ENCODE results near the gene EVX2. TPM values are rescaled to one million over a fixed set of nuclear protein-coding genes. Genes with fewer than 3 reads are reported as not detected.

EVX2 gene
- total and polyA plus RNA-seq, 2 of the 13 experiments (the other 11 are each of a cell fraction or from before 2014, with no cell fraction given): not detected

DNA sequence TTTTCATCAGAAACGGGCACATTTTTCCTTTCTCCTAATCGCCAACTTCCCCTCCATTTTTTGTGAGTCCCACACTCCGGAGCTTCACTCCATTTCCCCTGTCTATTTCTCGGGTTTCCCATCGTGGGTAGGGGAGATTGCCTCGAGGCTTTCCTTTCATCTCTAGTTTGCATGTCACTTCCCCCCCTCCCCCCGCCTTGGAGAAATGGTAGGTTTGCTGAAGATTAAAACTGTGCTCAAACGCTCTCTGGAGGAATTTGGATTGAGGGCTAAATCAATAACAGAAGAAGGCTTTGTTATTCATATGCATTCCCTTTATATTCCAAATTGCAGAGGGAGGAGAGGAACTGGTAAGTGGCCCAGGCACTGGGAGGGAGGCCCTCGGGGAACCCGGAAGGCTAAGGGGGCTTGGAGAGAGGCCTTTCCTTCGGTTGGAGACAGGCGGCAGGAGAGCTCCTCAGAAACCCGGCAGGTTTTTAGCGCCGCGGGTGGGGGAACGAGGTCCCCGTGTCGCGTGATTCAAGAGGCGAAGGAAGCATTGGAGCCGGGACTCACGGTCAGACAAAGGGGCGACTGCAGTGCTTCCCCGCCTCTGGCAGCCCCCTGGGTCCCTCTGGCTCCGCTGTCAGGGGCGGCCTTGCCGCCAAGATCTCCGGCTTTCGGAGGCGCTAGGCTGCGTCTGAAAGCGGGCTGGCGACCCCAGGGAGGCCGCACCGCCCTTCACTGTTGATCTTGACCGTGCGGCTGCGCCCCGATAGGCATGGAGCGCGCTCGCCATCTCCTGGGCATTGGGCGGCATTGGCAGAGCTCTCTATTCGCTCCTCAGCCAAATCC lies 13.4 kb upstream of the EVX2 start (continued):
- TF ChIP-seq TBP (CRISPR knock-in tag; IDR thresholded peaks at IDR 0.05) (no peak), ZNF788 (CRISPR knock-in tag; IDR thresholded peaks at IDR 0.05; ENCODE audit: borderline replicate concordance) (peak; percentile 75; the same call in 1 of the 2 replicates), PHF21A (CRISPR knock-in tag; IDR thresholded peaks at IDR 0.05) (0 out of 2 replicates have a peak, but pooled peaks have one; percentile 33), SSRP1 (CRISPR knock-in tag; IDR thresholded peaks at IDR 0.05) (no peak), KDM6A (CRISPR knock-in tag; IDR thresholded peaks at IDR 0.05; ENCODE audit: low read depth) (no peak), ZNF496 (CRISPR knock-in tag; IDR thresholded peaks at IDR 0.05; ENCODE audit: insufficient replicate concordance) (no peak), REPIN1 (CRISPR knock-in tag; IDR thresholded peaks at IDR 0.05; ENCODE audit: borderline replicate concordance, low read depth) (peak; percentile 43; the same call in 1 of the 2 replicates), FOXK2 (IDR thresholded peaks at IDR 0.05) (no peak), KAT8 (CRISPR knock-in tag; IDR thresholded peaks at IDR 0.05) (no peak), CHD4 (IDR thresholded peaks at IDR 0.05; ENCODE audit: borderline replicate concordance, low read length) (no peak), RARG (CRISPR knock-in tag; IDR thresholded peaks at IDR 0.05; ENCODE audit: low read depth) (no peak), ZNF333 (CRISPR knock-in tag; IDR thresholded peaks at IDR 0.05; ENCODE audit: borderline replicate concordance) (no peak), HES4 (CRISPR knock-in tag; IDR thresholded peaks at IDR 0.05; ENCODE audit: borderline replicate concordance) (no peak)
- TF ChIP-seq, protein P1, sequence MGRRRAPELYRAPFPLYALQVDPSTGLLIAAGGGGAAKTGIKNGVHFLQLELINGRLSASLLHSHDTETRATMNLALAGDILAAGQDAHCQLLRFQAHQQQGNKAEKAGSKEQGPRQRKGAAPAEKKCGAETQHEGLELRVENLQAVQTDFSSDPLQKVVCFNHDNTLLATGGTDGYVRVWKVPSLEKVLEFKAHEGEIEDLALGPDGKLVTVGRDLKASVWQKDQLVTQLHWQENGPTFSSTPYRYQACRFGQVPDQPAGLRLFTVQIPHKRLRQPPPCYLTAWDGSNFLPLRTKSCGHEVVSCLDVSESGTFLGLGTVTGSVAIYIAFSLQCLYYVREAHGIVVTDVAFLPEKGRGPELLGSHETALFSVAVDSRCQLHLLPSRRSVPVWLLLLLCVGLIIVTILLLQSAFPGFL (CRISPR knock-in tag; IDR thresholded peaks at IDR 0.05): no peak
- TF ChIP-seq, protein P2, sequence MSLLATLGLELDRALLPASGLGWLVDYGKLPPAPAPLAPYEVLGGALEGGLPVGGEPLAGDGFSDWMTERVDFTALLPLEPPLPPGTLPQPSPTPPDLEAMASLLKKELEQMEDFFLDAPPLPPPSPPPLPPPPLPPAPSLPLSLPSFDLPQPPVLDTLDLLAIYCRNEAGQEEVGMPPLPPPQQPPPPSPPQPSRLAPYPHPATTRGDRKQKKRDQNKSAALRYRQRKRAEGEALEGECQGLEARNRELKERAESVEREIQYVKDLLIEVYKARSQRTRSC (CRISPR knock-in tag; IDR thresholded peaks at IDR 0.05; ENCODE audit: low read depth): no peak
- TF ChIP-seq, protein P3, sequence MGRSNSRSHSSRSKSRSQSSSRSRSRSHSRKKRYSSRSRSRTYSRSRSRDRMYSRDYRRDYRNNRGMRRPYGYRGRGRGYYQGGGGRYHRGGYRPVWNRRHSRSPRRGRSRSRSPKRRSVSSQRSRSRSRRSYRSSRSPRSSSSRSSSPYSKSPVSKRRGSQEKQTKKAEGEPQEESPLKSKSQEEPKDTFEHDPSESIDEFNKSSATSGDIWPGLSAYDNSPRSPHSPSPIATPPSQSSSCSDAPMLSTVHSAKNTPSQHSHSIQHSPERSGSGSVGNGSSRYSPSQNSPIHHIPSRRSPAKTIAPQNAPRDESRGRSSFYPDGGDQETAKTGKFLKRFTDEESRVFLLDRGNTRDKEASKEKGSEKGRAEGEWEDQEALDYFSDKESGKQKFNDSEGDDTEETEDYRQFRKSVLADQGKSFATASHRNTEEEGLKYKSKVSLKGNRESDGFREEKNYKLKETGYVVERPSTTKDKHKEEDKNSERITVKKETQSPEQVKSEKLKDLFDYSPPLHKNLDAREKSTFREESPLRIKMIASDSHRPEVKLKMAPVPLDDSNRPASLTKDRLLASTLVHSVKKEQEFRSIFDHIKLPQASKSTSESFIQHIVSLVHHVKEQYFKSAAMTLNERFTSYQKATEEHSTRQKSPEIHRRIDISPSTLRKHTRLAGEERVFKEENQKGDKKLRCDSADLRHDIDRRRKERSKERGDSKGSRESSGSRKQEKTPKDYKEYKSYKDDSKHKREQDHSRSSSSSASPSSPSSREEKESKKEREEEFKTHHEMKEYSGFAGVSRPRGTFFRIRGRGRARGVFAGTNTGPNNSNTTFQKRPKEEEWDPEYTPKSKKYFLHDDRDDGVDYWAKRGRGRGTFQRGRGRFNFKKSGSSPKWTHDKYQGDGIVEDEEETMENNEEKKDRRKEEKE (IDR thresholded peaks at IDR 0.05): no peak
- TF ChIP-seq, protein P4, sequence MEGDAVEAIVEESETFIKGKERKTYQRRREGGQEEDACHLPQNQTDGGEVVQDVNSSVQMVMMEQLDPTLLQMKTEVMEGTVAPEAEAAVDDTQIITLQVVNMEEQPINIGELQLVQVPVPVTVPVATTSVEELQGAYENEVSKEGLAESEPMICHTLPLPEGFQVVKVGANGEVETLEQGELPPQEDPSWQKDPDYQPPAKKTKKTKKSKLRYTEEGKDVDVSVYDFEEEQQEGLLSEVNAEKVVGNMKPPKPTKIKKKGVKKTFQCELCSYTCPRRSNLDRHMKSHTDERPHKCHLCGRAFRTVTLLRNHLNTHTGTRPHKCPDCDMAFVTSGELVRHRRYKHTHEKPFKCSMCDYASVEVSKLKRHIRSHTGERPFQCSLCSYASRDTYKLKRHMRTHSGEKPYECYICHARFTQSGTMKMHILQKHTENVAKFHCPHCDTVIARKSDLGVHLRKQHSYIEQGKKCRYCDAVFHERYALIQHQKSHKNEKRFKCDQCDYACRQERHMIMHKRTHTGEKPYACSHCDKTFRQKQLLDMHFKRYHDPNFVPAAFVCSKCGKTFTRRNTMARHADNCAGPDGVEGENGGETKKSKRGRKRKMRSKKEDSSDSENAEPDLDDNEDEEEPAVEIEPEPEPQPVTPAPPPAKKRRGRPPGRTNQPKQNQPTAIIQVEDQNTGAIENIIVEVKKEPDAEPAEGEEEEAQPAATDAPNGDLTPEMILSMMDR (CRISPR knock-in tag; IDR thresholded peaks at IDR 0.05): peak; percentile 98
- TF ChIP-seq, protein P5, sequence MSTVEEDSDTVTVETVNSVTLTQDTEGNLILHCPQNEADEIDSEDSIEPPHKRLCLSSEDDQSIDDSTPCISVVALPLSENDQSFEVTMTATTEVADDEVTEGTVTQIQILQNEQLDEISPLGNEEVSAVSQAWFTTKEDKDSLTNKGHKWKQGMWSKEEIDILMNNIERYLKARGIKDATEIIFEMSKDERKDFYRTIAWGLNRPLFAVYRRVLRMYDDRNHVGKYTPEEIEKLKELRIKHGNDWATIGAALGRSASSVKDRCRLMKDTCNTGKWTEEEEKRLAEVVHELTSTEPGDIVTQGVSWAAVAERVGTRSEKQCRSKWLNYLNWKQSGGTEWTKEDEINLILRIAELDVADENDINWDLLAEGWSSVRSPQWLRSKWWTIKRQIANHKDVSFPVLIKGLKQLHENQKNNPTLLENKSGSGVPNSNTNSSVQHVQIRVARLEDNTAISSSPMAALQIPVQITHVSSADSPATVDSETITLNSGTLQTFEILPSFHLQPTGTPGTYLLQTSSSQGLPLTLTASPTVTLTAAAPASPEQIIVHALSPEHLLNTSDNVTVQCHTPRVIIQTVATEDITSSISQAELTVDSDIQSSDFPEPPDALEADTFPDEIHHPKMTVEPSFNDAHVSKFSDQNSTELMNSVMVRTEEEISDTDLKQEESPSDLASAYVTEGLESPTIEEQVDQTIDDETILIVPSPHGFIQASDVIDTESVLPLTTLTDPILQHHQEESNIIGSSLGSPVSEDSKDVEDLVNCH (CRISPR knock-in tag; IDR thresholded peaks at IDR 0.05): no peak
- TF ChIP-seq, protein P6, sequence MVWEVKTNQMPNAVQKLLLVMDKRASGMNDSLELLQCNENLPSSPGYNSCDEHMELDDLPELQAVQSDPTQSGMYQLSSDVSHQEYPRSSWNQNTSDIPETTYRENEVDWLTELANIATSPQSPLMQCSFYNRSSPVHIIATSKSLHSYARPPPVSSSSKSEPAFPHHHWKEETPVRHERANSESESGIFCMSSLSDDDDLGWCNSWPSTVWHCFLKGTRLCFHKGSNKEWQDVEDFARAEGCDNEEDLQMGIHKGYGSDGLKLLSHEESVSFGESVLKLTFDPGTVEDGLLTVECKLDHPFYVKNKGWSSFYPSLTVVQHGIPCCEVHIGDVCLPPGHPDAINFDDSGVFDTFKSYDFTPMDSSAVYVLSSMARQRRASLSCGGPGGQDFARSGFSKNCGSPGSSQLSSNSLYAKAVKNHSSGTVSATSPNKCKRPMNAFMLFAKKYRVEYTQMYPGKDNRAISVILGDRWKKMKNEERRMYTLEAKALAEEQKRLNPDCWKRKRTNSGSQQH (CRISPR knock-in tag; IDR thresholded peaks at IDR 0.05; ENCODE audit: low read depth): no peak

All from HepG2 (cell line).